Activated T-cell treated with anti-CD3 and anti-CD28 coated beads for 48 hours (primary cell): ENCODE data around the gene GPR108.

Experiments
- DNase-seq: peaks from one replicate; pipeline ENCODE4 v3.0.0-alpha.2; 2020; ENCODE audit warnings: low read depth

The GPR108 gene

GRCh38 chr19:6737873-6738786 is 750 bp upstream of the GPR108 start:
- DNase-seq = peak; percentile 70

GRCh38 chr19:6736917-6737283 is 480 bp downstream of the GPR108 start:
- no peak for DNase-seq

- peak; percentile 60 for DNase-seq
Measured at GRCh38 chr19:6736169-6736916, 1.0 kb downstream of the GPR108 start.

- no peak for DNase-seq
Measured at GRCh38 chr19:6735181-6735911, 2.0 kb downstream of the GPR108 start.

- DNase-seq = no peak
Measured at GRCh38 chr19:6734096-6734696, 3.2 kb downstream of the GPR108 start.

GRCh38 chr19:6733338-6734095 is 3.9 kb downstream of the GPR108 start:
- DNase-seq = no peak

- DNase-seq = no peak
Measured at GRCh38 chr19:6732803-6733337, 4.5 kb downstream of the GPR108 start.

GRCh38 chr19:6731822-6732221 is 5.6 kb downstream of the GPR108 start:
- DNase-seq = no peak

GRCh38 chr19:6730941-6731670 is 6.3 kb downstream of the GPR108 start:
- DNase-seq = no peak

GRCh38 chr19:6730153-6730804 is 7.1 kb downstream of the GPR108 start:
- DNase-seq = peak; percentile 47

- DNase-seq = no peak
Measured at GRCh38 chr19:6729573-6730152, 7.7 kb downstream of the GPR108 start.

GRCh38 chr19:6728346-6728745 is 9.0 kb downstream of the GPR108 start:
- no peak for DNase-seq

- no peak for DNase-seq
Measured at GRCh38 chr19:6725513-6726231, 11.7 kb downstream of the GPR108 start.

- no peak for DNase-seq
Measured at GRCh38 chr19:6724631-6725492, 12.5 kb downstream of the GPR108 start.

- no peak for DNase-seq
Measured at GRCh38 chr19:6723738-6724137, 13.6 kb downstream of the GPR108 start.

GRCh38 chr19:6723108-6723618 is 14.2 kb downstream of the GPR108 start:
- no peak for DNase-seq

GRCh38 chr19:6721773-6722172 is 15.6 kb downstream of the GPR108 start:
- DNase-seq = no peak

GRCh38 chr19:6721138-6721474 is 16.3 kb downstream of the GPR108 start:
- DNase-seq = no peak
